Measurements from ENCODE around the gene ADRA2A. TPM values are rescaled to one million over a fixed set of nuclear protein-coding genes. Genes with fewer than 3 reads are reported as not detected.

The ADRA2A gene
- total RNA-seq, 1 experiment from 2014 or later: 0.05 TPM

- in situ Hi-C loops (cut with HindIII; ENCODE audit: low pct_unique_long_range_greater_than_20kb, low sequenced_read_pairs): no loop called here
- no peak for ATAC-seq
- no peak for DNase-seq (ENCODE audit: low read depth, low spot score)
- BruUV-seq (replicated peaks): no TSS peak
- Histone ChIP-seq H3K9me3 (ENCODE audit: control insufficient read depth, insufficient read depth, low read depth, low read length) (peaks cover 8% of the 10 kb centered on the region; the same call in 1 of the 2 replicates), H3K4me1 (ENCODE audit: control insufficient read depth, insufficient read depth, low read length) (no peaks in the 10 kb centered on the region), H3K4me3 (ENCODE audit: low read depth in 2 of 2, low read length in 2 of 2) (no peak overlapping the region), H3K27me3 (ENCODE audit: control insufficient read depth, insufficient read depth, low read length) (no peaks in the 10 kb centered on the region), H3K27ac (ENCODE audit: low read length) (no peak overlapping the region), H3K36me3 (ENCODE audit: control insufficient read depth, insufficient read depth, low read length) (no peaks in the 10 kb centered on the region)
- ChIA-PET CTCF (no interaction called here), POLR2A (no interaction called here)
- intact Hi-C loops (cut with micrococcal nuclease; ENCODE audit: unreplicated experiment): no loop called here
- no peak for TF ChIP-seq SIN3A (IDR thresholded peaks at IDR 0.05; ENCODE audit: borderline replicate concordance, insufficient read depth, low read depth, low read length)
- no peak for TF ChIP-seq CTCF (IDR thresholded peaks at IDR 0.05)
- no peak for TF ChIP-seq TCF7L2 (IDR thresholded peaks at IDR 0.05; ENCODE audit: low read depth, low read length)
- TF ChIP-seq, protein P1, sequence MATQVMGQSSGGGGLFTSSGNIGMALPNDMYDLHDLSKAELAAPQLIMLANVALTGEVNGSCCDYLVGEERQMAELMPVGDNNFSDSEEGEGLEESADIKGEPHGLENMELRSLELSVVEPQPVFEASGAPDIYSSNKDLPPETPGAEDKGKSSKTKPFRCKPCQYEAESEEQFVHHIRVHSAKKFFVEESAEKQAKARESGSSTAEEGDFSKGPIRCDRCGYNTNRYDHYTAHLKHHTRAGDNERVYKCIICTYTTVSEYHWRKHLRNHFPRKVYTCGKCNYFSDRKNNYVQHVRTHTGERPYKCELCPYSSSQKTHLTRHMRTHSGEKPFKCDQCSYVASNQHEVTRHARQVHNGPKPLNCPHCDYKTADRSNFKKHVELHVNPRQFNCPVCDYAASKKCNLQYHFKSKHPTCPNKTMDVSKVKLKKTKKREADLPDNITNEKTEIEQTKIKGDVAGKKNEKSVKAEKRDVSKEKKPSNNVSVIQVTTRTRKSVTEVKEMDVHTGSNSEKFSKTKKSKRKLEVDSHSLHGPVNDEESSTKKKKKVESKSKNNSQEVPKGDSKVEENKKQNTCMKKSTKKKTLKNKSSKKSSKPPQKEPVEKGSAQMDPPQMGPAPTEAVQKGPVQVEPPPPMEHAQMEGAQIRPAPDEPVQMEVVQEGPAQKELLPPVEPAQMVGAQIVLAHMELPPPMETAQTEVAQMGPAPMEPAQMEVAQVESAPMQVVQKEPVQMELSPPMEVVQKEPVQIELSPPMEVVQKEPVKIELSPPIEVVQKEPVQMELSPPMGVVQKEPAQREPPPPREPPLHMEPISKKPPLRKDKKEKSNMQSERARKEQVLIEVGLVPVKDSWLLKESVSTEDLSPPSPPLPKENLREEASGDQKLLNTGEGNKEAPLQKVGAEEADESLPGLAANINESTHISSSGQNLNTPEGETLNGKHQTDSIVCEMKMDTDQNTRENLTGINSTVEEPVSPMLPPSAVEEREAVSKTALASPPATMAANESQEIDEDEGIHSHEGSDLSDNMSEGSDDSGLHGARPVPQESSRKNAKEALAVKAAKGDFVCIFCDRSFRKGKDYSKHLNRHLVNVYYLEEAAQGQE (IDR thresholded peaks at IDR 0.05; ENCODE audit: insufficient read depth in 1 of 2, low read depth in 2 of 2, low read length in 1 of 2): no peak
- no peak for TF ChIP-seq POLR2AphosphoS5 (IDR thresholded peaks at IDR 0.05; ENCODE audit: low read depth, low read length)
Observed at GRCh38 chr10:111057006-111057405, 19.8 kb upstream of the ADRA2A start.

DNA sequence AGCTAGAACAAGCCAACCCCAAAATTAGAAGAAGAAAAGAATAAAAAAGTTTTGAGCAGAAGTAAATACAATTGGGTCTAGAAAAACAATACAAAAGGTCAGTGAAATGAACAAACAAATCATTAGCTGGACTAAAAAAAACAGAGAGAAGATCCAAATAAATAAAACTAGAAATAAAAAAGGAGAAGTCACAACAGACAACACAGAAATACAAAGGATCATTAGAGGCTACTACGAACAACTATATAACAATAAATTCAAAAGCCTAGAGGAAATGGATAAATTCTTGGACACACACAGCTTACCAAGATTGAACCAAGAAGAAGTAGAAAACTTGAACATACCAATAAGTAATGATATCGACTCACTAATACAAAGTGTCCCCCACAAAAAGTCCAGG is 13.4 kb upstream of the ADRA2A start:
- Histone ChIP-seq H3K4me3 (ENCODE audit: low read depth in 2 of 2, low read length in 2 of 2) (no peak overlapping the region), H3K36me3 (ENCODE audit: control insufficient read depth, insufficient read depth, low read length) (no peaks in the 10 kb centered on the region), H3K4me1 (ENCODE audit: control insufficient read depth, insufficient read depth, low read length) (no peaks in the 10 kb centered on the region), H3K9me3 (ENCODE audit: control insufficient read depth, insufficient read depth, low read depth, low read length) (no peaks in the 10 kb centered on the region), H3K27me3 (ENCODE audit: control insufficient read depth, insufficient read depth, low read length) (no peaks in the 10 kb centered on the region), H3K27ac (ENCODE audit: low read length) (no peak overlapping the region)
- in situ Hi-C loops (cut with HindIII; ENCODE audit: low pct_unique_long_range_greater_than_20kb, low sequenced_read_pairs): no loop called here
- intact Hi-C loops (cut with micrococcal nuclease; ENCODE audit: unreplicated experiment): no loop called here
- TF ChIP-seq CTCF (IDR thresholded peaks at IDR 0.05) (no peak), POLR2AphosphoS5 (IDR thresholded peaks at IDR 0.05; ENCODE audit: low read depth, low read length) (no peak), TCF7L2 (IDR thresholded peaks at IDR 0.05; ENCODE audit: low read depth, low read length) (no peak)
- BruUV-seq (replicated peaks): no TSS peak
- DNase-seq (ENCODE audit: low read depth, low spot score) (no peak), ATAC-seq (no peak)
- CTCF ChIA-PET: no interaction called here
- POLR2A ChIA-PET: no interaction called here

All from Panc1 (cell line).